ENCODE results near the gene TOM1L2. TPM values are rescaled to one million over a fixed set of nuclear protein-coding genes. Genes with fewer than 3 reads are reported as not detected.

Gene TOM1L2
- total and polyA plus RNA-seq, 5 donors, result 176 to 248 (median 213) TPM

- intact Hi-C loops (cut with DNase I), result no loop called here
- no peaks in the 10 kb centered on the region for H3K9me3 ChIP-seq (ENCODE audit: control insufficient read depth, low read length)
- H3K4me1 ChIP-seq (ENCODE audit: control insufficient read depth, insufficient read depth, low read length), result peaks cover 32% of the 10 kb centered on the region
- no peak overlapping the region for H3K4me3 ChIP-seq (ENCODE audit: low read length)
- WGBS, result 69% methylated on average over 2 of the region's 2 CpGs
- no peak for ATAC-seq
- H3K27me3 ChIP-seq (ENCODE audit: control insufficient read depth, insufficient read depth), result no peaks in the 10 kb centered on the region
- DNase-seq, result no peak
- no peak overlapping the region for H3K27ac ChIP-seq (ENCODE audit: low read length)
Observed at GRCh38 chr17:17934214-17934613, 38.0 kb downstream of the TOM1L2 start.

GRCh38 chr17:17933775-17934174 lies 38.4 kb downstream of the TOM1L2 start:
- H3K27ac ChIP-seq (ENCODE audit: low read length), result no peak overlapping the region

GRCh38 chr17:17931159-17931558 lies 41.0 kb downstream of the TOM1L2 start:
- intact Hi-C loops (cut with DNase I), result no loop called here
- H3K4me1 ChIP-seq (ENCODE audit: control insufficient read depth, insufficient read depth, low read length), result peaks cover 26% of the 10 kb centered on the region
- H3K27ac ChIP-seq (ENCODE audit: low read length), result no peak overlapping the region
- ATAC-seq, result no peak
- H3K9me3 ChIP-seq (ENCODE audit: control insufficient read depth, low read length), result no peaks in the 10 kb centered on the region
- no peaks in the 10 kb centered on the region for H3K27me3 ChIP-seq (ENCODE audit: control insufficient read depth, insufficient read depth)
- no peak overlapping the region for H3K4me3 ChIP-seq (ENCODE audit: low read length)
- 75% methylated on average over 2 of the region's 2 CpGs for WGBS
- DNase-seq, result no peak

More at GRCh38 chr17:17933775-17934174, 38.4 kb downstream of the TOM1L2 start:
- peaks cover 33% of the 10 kb centered on the region for H3K4me1 ChIP-seq (ENCODE audit: control insufficient read depth, insufficient read depth, low read length)
- H3K27me3 ChIP-seq (ENCODE audit: control insufficient read depth, insufficient read depth), result no peaks in the 10 kb centered on the region
- intact Hi-C loops (cut with DNase I), result no loop called here
- DNase-seq, result no peak
- H3K9me3 ChIP-seq (ENCODE audit: control insufficient read depth, low read length), result no peaks in the 10 kb centered on the region
- no peak overlapping the region for H3K4me3 ChIP-seq (ENCODE audit: low read length)
- ATAC-seq, result no peak

GRCh38 chr17:17930674-17931073 lies 41.5 kb downstream of the TOM1L2 start:
- Histone ChIP-seq H3K27me3 (ENCODE audit: control insufficient read depth, insufficient read depth) (no peaks in the 10 kb centered on the region), H3K9me3 (ENCODE audit: control insufficient read depth, low read length) (no peaks in the 10 kb centered on the region), H3K27ac (ENCODE audit: low read length) (no peak overlapping the region), H3K4me1 (ENCODE audit: control insufficient read depth, insufficient read depth, low read length) (peaks cover 21% of the 10 kb centered on the region), H3K4me3 (ENCODE audit: low read length) (no peak overlapping the region)
- intact Hi-C loops (cut with DNase I), result no loop called here
- DNase-seq (no peak), ATAC-seq (no peak)

- H3K27ac ChIP-seq (ENCODE audit: low read length), result peak overlapping the region; percentile 66
- no peaks in the 10 kb centered on the region for H3K9me3 ChIP-seq (ENCODE audit: control insufficient read depth, low read length)
- no peaks in the 10 kb centered on the region for H3K27me3 ChIP-seq (ENCODE audit: control insufficient read depth, insufficient read depth)
- peak in 1 of 2 donors; percentile 44 for ATAC-seq
- WGBS, result 39% methylated on average over 2 of the region's 2 CpGs
- H3K4me3 ChIP-seq (ENCODE audit: low read length), result no peak overlapping the region
- DNase-seq, result no peak
- peaks cover 15% of the 10 kb centered on the region for H3K4me1 ChIP-seq (ENCODE audit: control insufficient read depth, insufficient read depth, low read length)
- intact Hi-C loops (cut with DNase I), result loop anchor here in 1 of 4 donors (10.0 kb wide), 1 partner anchor 45 kb away; the partner anchor contains the start of genes DRC3 and TOM1L2
Observed at GRCh38 chr17:17929655-17930380, 42.4 kb downstream of the TOM1L2 start.

GRCh38 chr17:17928398-17929287 lies 43.6 kb downstream of the TOM1L2 start:
- H3K9me3 ChIP-seq (ENCODE audit: control insufficient read depth, low read length), result no peaks in the 10 kb centered on the region
- no peaks in the 10 kb centered on the region for H3K27me3 ChIP-seq (ENCODE audit: control insufficient read depth, insufficient read depth)
- peaks cover 15% of the 10 kb centered on the region for H3K4me1 ChIP-seq (ENCODE audit: control insufficient read depth, insufficient read depth, low read length)
- ATAC-seq (peak; percentile 55 to 71), DNase-seq (no peak)
- no peak overlapping the region for H3K4me3 ChIP-seq (ENCODE audit: low read length)
- WGBS, result 36% methylated on average over 12 of the region's 12 CpGs
- intact Hi-C loops (cut with DNase I), result loop anchor here in 1 of 4 donors (10.0 kb wide), 1 partner anchor 46 kb away; the partner anchor contains the start of genes DRC3 and TOM1L2
- peak overlapping the region; percentile 50 for H3K27ac ChIP-seq (ENCODE audit: low read length)

GRCh38 chr17:17926840-17927449 lies 45.3 kb downstream of the TOM1L2 start:
- no peaks in the 10 kb centered on the region for H3K9me3 ChIP-seq (ENCODE audit: control insufficient read depth, low read length)
- ATAC-seq (peak in 1 of 2 donors; percentile 20), DNase-seq (no peak)
- H3K4me3 ChIP-seq (ENCODE audit: low read length), result no peak overlapping the region
- WGBS, result 41% methylated on average over 5 of the region's 5 CpGs
- H3K27me3 ChIP-seq (ENCODE audit: control insufficient read depth, insufficient read depth), result no peaks in the 10 kb centered on the region
- peak overlapping the region; percentile 68 for H3K27ac ChIP-seq (ENCODE audit: low read length)
- intact Hi-C loops (cut with DNase I), result loop anchor here in 1 of 4 donors (10.0 kb wide), 1 partner anchor 48 kb away; the partner anchor contains the start of genes DRC3 and TOM1L2
- H3K4me1 ChIP-seq (ENCODE audit: control insufficient read depth, insufficient read depth, low read length), result peaks cover 18% of the 10 kb centered on the region

GRCh38 chr17:17926036-17926435 lies 46.2 kb downstream of the TOM1L2 start:
- no peak for DNase-seq
- 69% methylated on average over 4 of the region's 4 CpGs for WGBS
- Histone ChIP-seq H3K27me3 (ENCODE audit: control insufficient read depth, insufficient read depth) (no peaks in the 10 kb centered on the region), H3K27ac (ENCODE audit: low read length) (no peak overlapping the region), H3K9me3 (ENCODE audit: control insufficient read depth, low read length) (no peaks in the 10 kb centered on the region), H3K4me3 (ENCODE audit: low read length) (no peak overlapping the region), H3K4me1 (ENCODE audit: control insufficient read depth, insufficient read depth, low read length) (peaks cover 19% of the 10 kb centered on the region)
- ATAC-seq, result no peak
- intact Hi-C loops (cut with DNase I), result loop anchor here in 1 of 4 donors (10.0 kb wide), 1 partner anchor 49 kb away; the partner anchor contains the start of genes DRC3 and TOM1L2

GRCh38 chr17:17924857-17925250 lies 47.3 kb downstream of the TOM1L2 start:
- Histone ChIP-seq H3K27ac (ENCODE audit: low read length) (no peak overlapping the region), H3K27me3 (ENCODE audit: control insufficient read depth, insufficient read depth) (no peaks in the 10 kb centered on the region), H3K4me3 (ENCODE audit: low read length) (no peak overlapping the region), H3K9me3 (ENCODE audit: control insufficient read depth, low read length) (no peaks in the 10 kb centered on the region), H3K4me1 (ENCODE audit: control insufficient read depth, insufficient read depth, low read length) (peaks cover 17% of the 10 kb centered on the region)
- ATAC-seq, result no peak
- DNase-seq, result no peak
- intact Hi-C loops (cut with DNase I), result loop anchor here in 2 of 4 donors (5.0 to 10.0 kb wide), 2 partner anchors 50 to 113 kb away; partner anchors contain the start of genes DRC3 (in 1 of the 2) and TOM1L2 (in 1 of the 2)

GRCh38 chr17:17924131-17924856 lies 47.9 kb downstream of the TOM1L2 start:
- H3K4me1 ChIP-seq (ENCODE audit: control insufficient read depth, insufficient read depth, low read length), result peaks cover 17% of the 10 kb centered on the region
- ATAC-seq (no peak), DNase-seq (no peak)
- no peaks in the 10 kb centered on the region for H3K9me3 ChIP-seq (ENCODE audit: control insufficient read depth, low read length)
- H3K27ac ChIP-seq (ENCODE audit: low read length), result no peak overlapping the region
- H3K27me3 ChIP-seq (ENCODE audit: control insufficient read depth, insufficient read depth), result no peaks in the 10 kb centered on the region
- intact Hi-C loops (cut with DNase I), result loop anchor here in 2 of 4 donors (5.0 to 10.0 kb wide), 2 partner anchors 51 to 112 kb away; partner anchors contain the start of genes DRC3 (in 1 of the 2) and TOM1L2 (in 1 of the 2)
- WGBS, result 94% methylated on average over 5 of the region's 5 CpGs
- no peak overlapping the region for H3K4me3 ChIP-seq (ENCODE audit: low read length)
